NCI-H146 (cell line): ENCODE data around the gene VWA7.
A peak's percentile ranks its signal among the peaks of the same experiment; 100 is the strongest.

ENCODE experiments used
- DNase-seq: peaks from one replicate; lab custom pipeline; 2025; lab: John Stamatoyannopoulos, UW

The VWA7 gene

GRCh38 chr6:31729979-31730630 is 47.0 kb downstream of the VWA7 start:
- DNase-seq = peak; percentile 31

GRCh38 chr6:31729515-31729978 is 47.6 kb downstream of the VWA7 start:
- peak; percentile 81 for DNase-seq

GRCh38 chr6:31728767-31729514 is 48.2 kb downstream of the VWA7 start, which contains the start of gene DDAH2:
Gene DDAH2, minus strand, starts transcription at chr6:31729299. Its CDS starts 138 bp downstream, at chr6:31729161.
- no peak for DNase-seq

DNA sequence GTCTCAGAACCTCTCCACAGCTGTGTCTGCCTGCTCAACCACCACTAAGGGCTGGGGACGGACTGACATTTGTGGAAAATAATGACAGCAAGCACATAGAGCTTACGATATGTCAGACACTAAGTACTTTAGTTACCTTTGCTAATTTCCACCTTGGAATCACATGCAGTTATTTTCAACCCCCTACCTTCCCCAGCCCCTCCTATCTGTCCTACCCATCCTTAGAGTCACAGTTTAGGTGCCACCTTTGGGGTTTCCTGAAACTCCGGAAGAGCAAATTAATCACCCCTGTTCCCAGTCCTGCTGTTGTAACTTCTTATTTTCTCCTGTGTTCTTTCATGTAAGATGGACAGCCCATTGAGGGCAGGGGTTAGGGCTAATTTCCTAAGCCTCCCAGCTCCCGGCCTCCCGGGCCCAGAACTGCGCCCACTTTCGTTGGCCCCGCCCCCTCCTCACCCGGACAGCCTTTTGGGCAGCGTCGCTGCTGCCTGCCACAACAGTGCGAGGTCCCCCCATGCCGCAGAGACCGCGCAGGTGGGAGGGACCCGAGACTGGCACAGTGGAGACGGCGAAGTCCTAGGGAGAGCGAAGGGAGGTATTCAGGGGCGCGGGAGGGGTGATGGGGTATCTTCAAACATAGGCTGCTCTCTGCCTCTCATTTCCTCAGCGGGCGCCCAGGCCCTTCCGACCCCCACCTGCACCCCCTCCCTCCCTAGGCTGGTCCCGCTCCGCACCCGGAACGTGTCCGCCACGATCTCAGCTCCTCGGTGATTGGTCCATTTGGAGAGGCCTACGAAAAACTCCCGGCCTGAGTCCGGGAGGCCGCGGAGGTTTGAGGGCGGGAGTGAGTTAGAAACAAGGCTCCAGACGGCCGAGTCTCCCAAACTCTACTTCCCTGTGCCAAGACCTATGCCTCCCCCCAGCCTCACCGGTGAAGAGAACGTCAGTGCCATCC is 49.1 kb downstream of the VWA7 start:
- DNase-seq = no peak

DNA sequence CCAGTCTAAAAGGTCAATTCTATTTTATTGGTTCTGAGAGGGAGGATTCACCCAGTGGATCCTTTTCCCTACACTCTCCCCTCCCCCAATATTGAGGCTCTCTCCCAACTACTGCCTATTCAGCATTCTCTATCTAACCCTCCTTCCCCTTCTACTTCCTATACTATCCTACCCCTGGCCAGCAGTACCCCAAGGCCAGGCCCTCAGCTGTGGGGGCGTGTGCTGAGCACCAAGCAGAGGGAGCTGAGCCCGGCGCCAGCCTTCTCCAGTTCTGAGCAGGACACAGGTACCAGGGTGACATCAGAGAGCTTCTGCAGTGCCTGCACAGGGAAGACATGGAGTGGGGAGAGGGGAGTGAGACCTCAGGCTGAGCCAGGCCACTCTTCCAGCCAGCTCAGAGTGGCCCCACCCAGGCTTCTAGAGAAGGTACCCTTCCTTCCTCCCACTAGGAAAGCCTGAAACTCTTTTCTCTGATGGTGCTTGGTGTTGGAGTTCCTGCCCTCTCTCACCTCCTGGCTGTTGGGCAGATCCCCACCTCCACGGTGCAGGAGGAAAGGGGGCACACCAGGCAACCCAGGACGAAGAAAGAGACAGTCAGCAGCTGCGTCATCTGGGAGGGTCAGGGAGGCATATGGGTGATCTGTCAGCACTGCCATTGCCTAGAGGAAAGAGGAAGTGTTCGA is 50.0 kb downstream of the VWA7 start:
- DNase-seq = no peak

DNA sequence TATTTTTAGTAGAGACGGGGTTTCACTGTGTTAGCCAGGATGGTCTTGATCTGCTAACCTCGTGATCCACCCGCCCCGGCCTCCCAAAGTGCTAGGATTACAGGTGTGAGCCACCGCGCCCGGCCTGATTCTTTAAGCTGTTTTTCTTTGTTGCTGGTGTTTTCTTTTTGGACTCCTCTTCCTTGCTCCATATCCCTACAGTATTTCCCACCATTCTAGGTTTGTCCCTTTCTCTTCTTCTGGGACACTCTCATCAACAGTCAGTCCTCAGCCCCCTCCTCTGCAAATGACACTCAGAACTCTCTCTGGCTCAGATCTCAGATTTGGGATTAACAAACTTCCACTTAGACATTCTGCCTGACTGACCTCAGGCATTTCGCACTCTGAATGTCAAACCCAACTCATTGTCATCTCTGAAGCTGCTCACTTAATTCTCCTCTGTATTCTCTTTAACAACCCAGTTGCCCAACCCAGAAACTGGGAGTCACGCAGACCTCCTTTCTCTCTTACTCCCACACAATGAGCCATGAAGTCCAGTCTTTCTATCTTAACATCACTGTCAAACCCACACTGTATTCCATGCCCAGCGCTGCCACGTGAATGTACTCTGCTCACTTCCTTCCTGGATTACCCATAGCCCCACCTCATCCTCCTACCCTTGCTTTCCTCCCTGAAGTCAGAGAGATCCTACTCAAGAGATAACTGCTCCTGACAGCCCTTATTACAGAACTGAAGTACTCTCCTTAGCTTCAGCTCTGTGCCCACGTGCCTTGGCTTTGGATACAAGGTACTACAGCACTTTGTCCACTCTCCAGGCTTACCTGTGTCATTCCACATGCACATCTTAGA is 51.4 kb downstream of the VWA7 start:
- DNase-seq = no peak

DNA sequence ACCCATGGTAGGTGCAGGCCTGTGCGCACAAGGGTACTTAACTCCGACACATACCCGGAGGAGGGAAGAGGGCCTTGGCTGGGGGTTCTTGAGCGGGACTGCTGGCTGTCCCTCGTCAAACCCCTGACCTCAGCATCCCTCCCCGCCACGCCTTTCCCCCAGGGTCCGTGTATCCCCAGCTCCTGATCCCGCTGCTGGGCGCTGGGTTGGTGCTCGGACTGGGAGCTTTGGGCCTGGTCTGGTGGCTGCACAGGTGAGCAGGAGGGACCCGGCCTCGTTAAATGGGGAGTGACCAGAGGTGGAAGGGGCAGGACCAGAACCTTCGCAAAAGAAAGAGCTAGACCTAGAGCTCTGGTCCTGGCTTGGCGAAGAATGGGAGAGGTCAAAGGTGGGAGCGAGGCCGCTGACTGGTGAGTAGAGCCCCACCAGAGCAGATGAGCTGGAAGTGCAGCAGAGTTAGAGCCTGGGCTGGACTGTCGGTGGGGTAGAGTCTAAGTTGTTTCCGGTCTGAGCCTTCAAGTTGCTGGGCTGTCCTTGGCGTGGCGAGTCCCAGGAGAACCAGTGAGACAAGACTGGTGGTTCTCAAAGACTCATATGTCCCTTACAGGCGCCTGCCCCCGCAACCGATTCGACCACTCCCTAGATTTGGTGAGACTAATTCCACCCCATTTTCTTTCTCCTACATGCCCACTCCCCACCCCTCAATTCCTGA is 53.0 kb downstream of the VWA7 start:
- DNase-seq = no peak

DNA sequence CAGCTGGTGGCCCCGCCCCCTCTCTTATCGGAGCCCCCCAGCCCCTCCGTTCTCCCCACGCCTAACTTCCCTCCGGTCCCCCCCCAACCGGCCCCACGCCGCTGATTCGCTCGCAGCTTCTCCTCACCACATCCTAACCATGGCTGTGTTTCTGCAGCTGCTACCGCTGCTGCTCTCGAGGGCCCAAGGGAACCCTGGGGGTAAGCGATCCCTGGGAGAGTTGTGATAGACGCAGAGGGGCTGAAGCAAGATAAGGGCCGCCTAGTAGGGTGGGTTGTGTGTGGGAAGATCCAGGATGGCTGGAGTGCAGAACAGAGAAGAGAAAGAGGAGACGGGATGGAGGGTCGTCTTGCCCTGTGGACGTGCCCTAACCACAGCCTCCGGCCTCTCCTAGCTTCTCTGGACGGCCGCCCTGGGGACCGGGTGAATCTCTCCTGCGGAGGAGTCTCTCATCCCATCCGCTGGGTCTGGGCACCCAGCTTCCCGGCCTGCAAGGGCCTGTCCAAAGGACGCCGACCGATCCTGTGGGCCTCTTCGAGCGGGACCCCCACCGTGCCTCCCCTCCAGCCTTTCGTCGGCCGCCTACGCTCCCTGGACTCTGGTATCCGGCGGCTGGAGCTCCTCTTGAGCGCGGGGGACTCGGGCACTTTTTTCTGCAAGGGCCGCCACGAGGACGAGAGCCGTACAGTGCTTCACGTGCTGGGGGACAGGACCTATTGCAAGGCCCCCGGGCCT is 53.7 kb downstream of the VWA7 start, which contains the start of gene MPIG6B:
TSS of gene MPIG6B (plus strand) at position 129 of the 735 bp plus-strand sequence. CDS start at position 140, 11 bp downstream.
- DNase-seq = no peak

- no peak for DNase-seq
Measured at GRCh38 chr6:31722173-31722572, 55.0 kb downstream of the VWA7 start.

- no peak for DNase-seq
Measured at GRCh38 chr6:31721351-31722020, 55.6 kb downstream of the VWA7 start, which contains the start of gene LY6G6C. Gene LY6G6C, minus strand, starts transcription at chr6:31721746. Its CDS starts 67 bp downstream, at chr6:31721679.

GRCh38 chr6:31720196-31720770 is 56.8 kb downstream of the VWA7 start:
- no peak for DNase-seq

DNA sequence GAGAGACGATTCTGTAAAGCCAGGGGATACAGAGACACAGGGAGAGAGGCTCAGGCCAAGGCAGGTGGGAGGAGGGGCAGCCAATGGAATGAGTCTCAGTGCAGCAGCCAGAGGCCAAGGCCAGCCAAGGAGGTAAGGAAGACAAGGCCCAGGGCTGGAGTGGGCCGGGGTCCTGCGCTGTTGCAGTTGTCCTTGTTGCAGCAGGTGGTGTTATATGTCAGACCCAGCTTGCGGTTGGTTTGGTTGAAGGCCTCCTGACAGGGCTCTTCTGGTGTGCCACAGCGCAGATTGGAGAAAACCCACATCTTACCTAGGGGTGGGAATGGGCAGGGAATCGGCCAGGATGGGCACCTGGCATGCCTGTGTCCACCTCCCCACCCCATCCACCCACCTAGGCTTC is 58.1 kb downstream of the VWA7 start:
- no peak for DNase-seq

GRCh38 chr6:31718265-31718664 is 58.9 kb downstream of the VWA7 start:
- no peak for DNase-seq

DNA sequence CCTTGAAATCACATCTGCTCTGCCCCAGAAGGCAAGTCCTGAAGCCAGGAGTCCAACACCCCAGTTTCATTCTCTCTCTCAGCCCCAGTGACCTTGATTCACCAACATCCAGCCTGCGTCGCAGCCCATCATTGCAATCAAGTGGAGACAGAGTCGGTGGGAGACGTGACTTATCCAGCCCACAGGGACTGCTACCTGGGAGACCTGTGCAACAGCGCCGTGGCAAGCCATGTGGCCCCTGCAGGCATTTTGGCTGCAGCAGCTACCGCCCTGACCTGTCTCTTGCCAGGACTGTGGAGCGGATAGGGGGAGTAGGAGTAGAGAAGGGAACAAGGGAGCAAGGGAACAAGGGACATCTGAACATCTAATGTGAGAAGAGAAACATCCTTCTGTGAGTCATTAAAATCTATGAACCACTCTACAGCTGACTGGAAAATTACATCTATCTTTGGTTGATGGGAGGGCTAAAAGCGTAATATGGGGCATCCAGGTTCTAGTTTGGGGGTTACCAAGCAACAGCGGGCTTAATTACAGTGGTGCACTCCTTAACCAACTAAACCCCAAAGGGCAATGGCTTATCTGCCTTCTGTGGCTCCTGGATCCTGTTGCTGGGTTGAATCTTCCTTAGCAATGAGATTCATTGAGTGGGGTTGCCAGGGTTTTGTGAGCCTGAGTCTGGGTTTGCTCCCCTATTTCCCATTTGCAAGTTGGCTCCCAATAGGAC is 59.5 kb downstream of the VWA7 start:
- DNase-seq = no peak
